OCI-LY7 (cell line): ENCODE measurements around the gene MDK.

Experiments
- EZH2phosphoT487 ChIP-seq: fragments of 200-600 bp; sonication (generic); IDR thresholded peaks from 2 replicates; pipeline ENCODE4 v1.6.1; 2018; ENCODE audit warnings: low read depth, borderline replicate concordance, mild to moderate bottlenecking, mixed run types, antibody characterized with exemption, low read length, moderate library complexity, mixed read lengths
- TF ChIP-seq, protein P1 (sequence below): fragments of 200-600 bp; sonication (generic); conservative IDR thresholded peaks from 2 replicates; pipeline ENCODE4 v1.5.1; 2014; ENCODE audit warnings: mild to moderate bottlenecking, antibody characterized with exemption, low read length, moderate library complexity, mixed read lengths

DNA sequence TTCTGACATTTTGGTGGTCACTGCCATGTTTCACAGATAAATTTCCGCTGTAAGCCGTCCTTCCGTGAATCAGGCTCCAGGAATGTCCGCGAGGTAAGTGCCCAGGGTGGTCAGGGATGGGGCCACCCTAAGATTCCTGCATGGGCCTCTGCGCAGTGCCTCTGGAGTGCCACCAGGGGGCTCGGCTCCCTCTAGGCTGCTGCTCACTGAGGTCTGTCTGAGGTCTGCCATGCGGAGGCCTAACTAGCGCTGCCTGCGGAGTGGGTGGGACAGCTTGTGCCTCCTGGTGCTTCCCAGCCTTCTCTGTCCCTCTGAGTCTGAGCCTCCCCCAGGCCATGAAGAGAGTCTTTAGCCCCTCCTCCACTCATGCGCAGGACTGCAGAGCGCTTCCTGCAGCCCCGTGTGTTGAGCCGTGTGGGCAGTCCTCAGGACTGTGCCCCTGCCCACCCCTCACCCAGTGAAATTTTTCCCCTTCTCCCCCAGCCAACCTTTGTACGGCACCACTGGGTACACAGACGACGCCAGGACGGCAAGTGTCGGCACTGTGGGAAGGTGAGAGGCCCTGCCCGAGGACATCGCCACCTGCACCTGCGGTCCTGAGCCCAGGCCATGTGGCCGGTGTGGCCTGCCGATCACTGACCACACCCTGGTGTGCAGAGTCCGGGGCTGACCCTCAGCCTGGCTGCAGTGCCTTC, 11.9 kb upstream of the MDK start:
- TF ChIP-seq, protein P1, sequence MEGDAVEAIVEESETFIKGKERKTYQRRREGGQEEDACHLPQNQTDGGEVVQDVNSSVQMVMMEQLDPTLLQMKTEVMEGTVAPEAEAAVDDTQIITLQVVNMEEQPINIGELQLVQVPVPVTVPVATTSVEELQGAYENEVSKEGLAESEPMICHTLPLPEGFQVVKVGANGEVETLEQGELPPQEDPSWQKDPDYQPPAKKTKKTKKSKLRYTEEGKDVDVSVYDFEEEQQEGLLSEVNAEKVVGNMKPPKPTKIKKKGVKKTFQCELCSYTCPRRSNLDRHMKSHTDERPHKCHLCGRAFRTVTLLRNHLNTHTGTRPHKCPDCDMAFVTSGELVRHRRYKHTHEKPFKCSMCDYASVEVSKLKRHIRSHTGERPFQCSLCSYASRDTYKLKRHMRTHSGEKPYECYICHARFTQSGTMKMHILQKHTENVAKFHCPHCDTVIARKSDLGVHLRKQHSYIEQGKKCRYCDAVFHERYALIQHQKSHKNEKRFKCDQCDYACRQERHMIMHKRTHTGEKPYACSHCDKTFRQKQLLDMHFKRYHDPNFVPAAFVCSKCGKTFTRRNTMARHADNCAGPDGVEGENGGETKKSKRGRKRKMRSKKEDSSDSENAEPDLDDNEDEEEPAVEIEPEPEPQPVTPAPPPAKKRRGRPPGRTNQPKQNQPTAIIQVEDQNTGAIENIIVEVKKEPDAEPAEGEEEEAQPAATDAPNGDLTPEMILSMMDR = peak; percentile 84
- TF ChIP-seq EZH2phosphoT487 = no peak
